Choroid plexus epithelial cell (primary cell): ENCODE data around the gene SDHA.

Experiments
- DNase-seq: peaks from one replicate; pipeline ENCODE4 v3.0.0-alpha.2; 2010; ENCODE audit warnings: low read depth
- H3K4me3 ChIP-seq: 2 replicates; pipeline ENCODE4 v1.5.1; 2011; ENCODE audit warnings: low read depth, mild to moderate bottlenecking, control low read depth, low read length, moderate library complexity
- TF ChIP-seq, protein P1 (sequence below): conservative IDR thresholded peaks from 2 replicates; pipeline ENCODE4 v1.5.1; 2011; ENCODE audit warnings: low read depth, mild to moderate bottlenecking, control low read depth, inconsistent platforms, low read length, moderate library complexity

SDHA gene

DNA sequence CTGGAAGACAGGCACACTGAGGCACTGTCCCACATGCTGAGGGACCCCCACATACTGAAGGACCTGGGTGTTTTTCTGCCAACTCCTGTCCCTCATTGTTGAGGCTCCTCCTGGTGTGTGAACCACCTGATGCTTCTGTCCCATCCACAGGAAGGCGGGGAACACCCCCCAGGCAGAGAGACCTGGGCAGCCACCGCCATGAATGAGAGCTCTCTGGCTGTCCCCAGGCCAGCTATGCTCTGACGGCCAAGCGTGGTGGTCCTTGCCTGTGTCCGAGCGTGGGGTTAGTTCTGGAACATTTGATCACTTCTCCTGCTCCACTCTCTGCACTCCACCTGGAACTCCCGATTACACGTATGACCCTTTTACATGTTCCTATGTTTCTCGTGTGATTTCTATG is 38.7 kb upstream of the SDHA start:
- TF ChIP-seq, protein P1, sequence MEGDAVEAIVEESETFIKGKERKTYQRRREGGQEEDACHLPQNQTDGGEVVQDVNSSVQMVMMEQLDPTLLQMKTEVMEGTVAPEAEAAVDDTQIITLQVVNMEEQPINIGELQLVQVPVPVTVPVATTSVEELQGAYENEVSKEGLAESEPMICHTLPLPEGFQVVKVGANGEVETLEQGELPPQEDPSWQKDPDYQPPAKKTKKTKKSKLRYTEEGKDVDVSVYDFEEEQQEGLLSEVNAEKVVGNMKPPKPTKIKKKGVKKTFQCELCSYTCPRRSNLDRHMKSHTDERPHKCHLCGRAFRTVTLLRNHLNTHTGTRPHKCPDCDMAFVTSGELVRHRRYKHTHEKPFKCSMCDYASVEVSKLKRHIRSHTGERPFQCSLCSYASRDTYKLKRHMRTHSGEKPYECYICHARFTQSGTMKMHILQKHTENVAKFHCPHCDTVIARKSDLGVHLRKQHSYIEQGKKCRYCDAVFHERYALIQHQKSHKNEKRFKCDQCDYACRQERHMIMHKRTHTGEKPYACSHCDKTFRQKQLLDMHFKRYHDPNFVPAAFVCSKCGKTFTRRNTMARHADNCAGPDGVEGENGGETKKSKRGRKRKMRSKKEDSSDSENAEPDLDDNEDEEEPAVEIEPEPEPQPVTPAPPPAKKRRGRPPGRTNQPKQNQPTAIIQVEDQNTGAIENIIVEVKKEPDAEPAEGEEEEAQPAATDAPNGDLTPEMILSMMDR = no peak
- no peak for DNase-seq
- H3K4me3 ChIP-seq = no peak overlapping the region

DNA sequence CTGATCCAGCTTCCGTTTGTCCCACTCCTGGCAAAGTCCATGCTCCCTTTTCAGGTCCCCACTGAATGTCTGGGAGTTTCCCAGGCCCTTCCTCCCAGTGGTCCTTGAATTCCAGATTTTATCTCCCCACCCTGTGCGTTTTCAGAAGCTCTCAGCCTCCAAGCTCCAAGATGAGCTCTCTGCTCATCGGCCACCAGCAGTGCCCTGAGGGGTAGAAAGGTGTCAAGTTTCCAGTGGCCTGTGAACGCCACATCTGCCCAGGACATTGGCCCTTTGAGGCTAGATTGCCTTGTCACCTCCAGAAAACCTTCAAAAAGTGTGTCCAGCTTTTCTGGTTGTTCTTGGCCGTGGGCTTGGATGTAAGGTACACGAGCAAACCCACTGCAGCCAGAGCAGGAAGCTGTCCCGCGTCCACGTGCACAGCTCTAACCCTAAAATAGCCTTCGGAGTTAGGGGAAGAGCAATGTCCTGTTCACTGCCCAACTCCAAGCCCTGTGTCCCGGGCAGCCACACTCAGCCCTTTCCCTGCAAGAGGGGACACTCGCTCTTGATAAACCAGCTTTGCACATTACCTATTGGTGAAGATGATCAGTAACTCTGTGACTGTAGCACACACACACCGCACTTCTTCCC is 37.7 kb upstream of the SDHA start:
- no peak overlapping the region for H3K4me3 ChIP-seq
- TF ChIP-seq, protein P1 = no peak
- DNase-seq = no peak

DNA sequence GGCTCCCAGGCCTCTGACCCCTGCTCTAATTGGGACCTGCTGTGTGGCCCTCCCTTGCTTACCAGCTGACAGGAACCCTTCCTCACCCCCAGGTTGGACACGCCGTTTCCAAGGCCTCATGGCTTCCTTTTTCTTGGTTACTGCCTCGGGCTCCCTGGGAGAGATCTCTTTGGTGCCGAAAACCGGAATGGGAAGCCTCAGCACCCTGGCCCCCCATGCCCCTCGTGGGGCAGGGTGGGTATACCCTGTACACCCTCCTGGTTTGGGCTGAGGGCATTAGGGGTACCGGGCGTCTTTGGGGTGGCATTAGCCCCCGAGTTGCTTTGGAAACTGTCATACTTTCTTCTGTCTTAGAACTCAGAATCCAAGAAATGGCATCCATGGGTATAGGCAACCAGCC is 37.0 kb upstream of the SDHA start:
- TF ChIP-seq, protein P1 = no peak
- H3K4me3 ChIP-seq = no peak overlapping the region
- DNase-seq = no peak

DNA sequence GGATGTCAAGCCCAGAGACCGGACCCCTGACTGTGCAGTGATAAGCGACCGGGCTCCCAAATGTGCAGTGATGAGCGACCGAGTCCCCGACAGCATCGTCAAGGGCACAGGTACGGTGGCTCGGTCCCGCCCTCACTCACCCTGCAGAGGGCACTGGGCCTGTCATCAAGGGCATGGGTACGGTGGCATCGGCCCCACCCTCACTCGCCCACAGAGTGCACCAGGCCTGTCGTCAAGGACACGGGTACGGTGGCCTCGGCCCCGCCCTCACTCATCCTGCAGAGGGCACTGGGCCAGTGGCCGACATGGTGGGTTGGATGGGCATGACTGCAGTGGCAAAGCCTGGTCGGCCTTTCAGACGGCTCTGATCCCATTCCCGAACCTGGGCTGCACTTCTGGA is 36.6 kb upstream of the SDHA start:
- H3K4me3 ChIP-seq = no peak overlapping the region
- no peak for DNase-seq
- TF ChIP-seq, protein P1 = no peak

DNA sequence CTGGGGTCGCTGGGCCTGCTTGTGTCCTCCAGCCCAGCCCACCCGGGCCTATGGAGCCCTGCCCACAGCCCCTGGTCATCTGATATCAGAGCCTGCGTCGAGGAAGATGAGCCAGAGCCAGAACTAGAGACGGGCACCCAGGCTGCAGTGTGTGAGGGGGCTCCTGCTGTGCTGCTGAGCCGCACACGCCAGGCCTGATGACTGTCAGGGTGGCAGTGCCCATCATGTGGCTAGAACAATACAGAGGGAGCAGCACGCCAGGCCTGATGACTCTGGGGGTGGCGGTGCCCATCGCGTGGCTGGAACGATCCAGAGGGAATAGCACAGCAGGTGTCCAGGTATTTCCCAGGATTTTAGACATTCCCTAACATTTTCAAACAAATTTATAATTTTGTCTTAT is 36.0 kb upstream of the SDHA start:
- no peak for DNase-seq
- no peak overlapping the region for H3K4me3 ChIP-seq
- TF ChIP-seq, protein P1 = no peak

DNA sequence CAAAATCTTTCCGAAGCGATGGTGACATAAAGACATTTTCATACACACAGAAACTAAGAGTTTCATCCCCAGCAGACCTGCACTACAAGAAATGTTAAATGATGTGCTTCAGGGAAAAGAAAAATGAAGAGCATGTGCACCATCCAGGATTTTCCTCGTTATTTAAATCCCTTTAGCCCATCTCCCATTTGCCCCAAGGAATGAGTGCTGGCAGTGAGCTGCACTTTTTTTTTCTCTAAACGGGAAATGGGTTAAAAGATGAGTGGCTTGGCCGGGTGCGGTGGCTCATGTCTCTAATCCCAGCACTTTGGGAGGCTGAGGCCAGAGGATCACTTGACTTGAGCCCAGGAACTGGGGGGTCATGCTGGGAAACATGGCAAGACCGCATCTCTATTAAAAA is 33.6 kb upstream of the SDHA start:
- no peak overlapping the region for H3K4me3 ChIP-seq
- TF ChIP-seq, protein P1 = no peak
- DNase-seq = no peak
